IMR-90 (cell line): ENCODE data around the gene CCDC180. TPM values are rescaled to one million over a fixed set of nuclear protein-coding genes. Genes with fewer than 3 reads are reported as not detected.

Experiments used
- ATAC-seq: fragments of 200-7000 bp; cut with Tn5 transposase; 2 replicates; pipeline ENCODE4 v1.9.1; 2020; ENCODE audit warnings: low read depth, mild to moderate bottlenecking, moderate library complexity
- BruUV-seq: library from RNA; stranded (reverse); fragments of 400-500 nt; replicated peaks from 2 replicates; lab custom pipeline; 2021; lab: Mats Ljungman, UMichigan
- CTCF ChIA-PET: fragments of 300-600 bp; formaldehyde crosslinking; extraction: SDS; loops from one replicate; lab custom pipeline; 2021; ENCODE audit warnings: antibody characterized with exemption; lab: Yijun Ruan, JAX
- POLR2A ChIA-PET: fragments of 300-600 bp; sonication (Branson Sonifier 250); formaldehyde crosslinking; loops from one replicate; lab custom pipeline; 2022; ENCODE audit warnings: antibody characterized with exemption; ENCODE audit not compliant: unreplicated experiment; lab: Charles Lee
- DNase-seq: peaks from one replicate; pipeline ENCODE4 v3.0.0; 2013
- H2AFZ ChIP-seq: replicated peaks from 2 replicates; pipeline ENCODE3; 2013; ENCODE audit warnings: low read length, mild to moderate bottlenecking; ENCODE audit not compliant: poor library complexity
- H2AK5ac ChIP-seq: 2 replicates; pipeline ENCODE4 v1.6.1; 2013; ENCODE audit warnings: low read depth, low read length, inconsistent platforms
- H2AK9ac ChIP-seq: replicated peaks from 2 replicates; pipeline ENCODE3; 2013; ENCODE audit warnings: mild to moderate bottlenecking, low read depth, low read length, moderate library complexity; ENCODE audit not compliant: poor library complexity
- H2BK120ac ChIP-seq: 2 replicates; pipeline ENCODE4 v1.6.1; 2013; ENCODE audit warnings: low read depth, low read length, inconsistent platforms
- H2BK15ac ChIP-seq: 3 replicates; pipeline ENCODE4 v1.6.1; 2013; ENCODE audit warnings: low read depth, low read length, inconsistent platforms
- H2BK20ac ChIP-seq: 2 replicates; pipeline ENCODE4 v1.6.1; 2013; ENCODE audit warnings: low read depth, mild to moderate bottlenecking, inconsistent platforms, low read length, moderate library complexity
- H2BK5ac ChIP-seq: 2 replicates; pipeline ENCODE4 v1.6.1; 2013; ENCODE audit warnings: mild to moderate bottlenecking, low read depth, low read length, inconsistent platforms; ENCODE audit not compliant: poor library complexity, severe bottlenecking
- H3K14ac ChIP-seq: replicated peaks from 2 replicates; pipeline ENCODE4 v1.6.1; 2013; ENCODE audit warnings: low read depth, low read length, inconsistent platforms
- H3K18ac ChIP-seq: 2 replicates; pipeline ENCODE4 v1.6.1; 2013; ENCODE audit warnings: low read depth, low read length, control low read depth
- H3K23ac ChIP-seq: 2 replicates; pipeline ENCODE4 v1.6.1; 2013; ENCODE audit warnings: low read depth, low read length, inconsistent platforms
- H3K27ac ChIP-seq: 2 replicates; pipeline ENCODE4 v1.5.1; 2013; ENCODE audit warnings: mild to moderate bottlenecking, control low read depth, low read length; ENCODE audit not compliant: insufficient read depth
- H3K27me3 ChIP-seq: 2 replicates; pipeline ENCODE4 v1.6.1; 2013; ENCODE audit warnings: low read length; ENCODE audit not compliant: control insufficient read depth, insufficient read depth
- H3K36me3 ChIP-seq: 2 replicates; pipeline ENCODE4 v1.6.1; 2013; ENCODE audit warnings: low read length, mixed read lengths; ENCODE audit not compliant: control insufficient read depth, insufficient read depth
- H3K4ac ChIP-seq: 2 replicates; pipeline ENCODE4 v1.6.1; 2013; ENCODE audit warnings: low read depth, low read length, inconsistent platforms
- H3K4me1 ChIP-seq: 2 replicates; pipeline ENCODE4 v1.6.1; 2013; ENCODE audit warnings: low read length, mixed read lengths; ENCODE audit not compliant: control insufficient read depth, insufficient read depth
- H3K4me2 ChIP-seq: 2 replicates; pipeline ENCODE4 v1.6.1; 2013; ENCODE audit warnings: low read depth, mild to moderate bottlenecking, control low read depth, low read length, moderate library complexity
- H3K4me3 ChIP-seq: 2 replicates; pipeline ENCODE4 v1.5.1; 2013; ENCODE audit warnings: low read depth, mild to moderate bottlenecking, control low read depth, low read length, moderate library complexity; ENCODE audit not compliant: insufficient read depth
- H3K56ac ChIP-seq: 2 replicates; pipeline ENCODE4 v1.6.1; 2013; ENCODE audit warnings: low read length, inconsistent platforms; ENCODE audit not compliant: insufficient read depth; ENCODE audit errors: extremely low read depth
- H3K79me1 ChIP-seq, 2 experiments: 2 replicates each; pipeline ENCODE4 v1.6.1; 2013; ENCODE audit warnings: low read length in 2 of 2, inconsistent platforms in 1 of 2, low read depth in 1 of 2
- H3K9ac ChIP-seq: 2 replicates; pipeline ENCODE4 v1.6.1; 2013; ENCODE audit warnings: low read depth, low read length, control low read depth
- H3K9me1 ChIP-seq: 2 replicates; pipeline ENCODE4 v1.6.1; 2013; ENCODE audit warnings: low read length, inconsistent platforms; ENCODE audit not compliant: insufficient read depth
- H3K9me3 ChIP-seq: 2 replicates; pipeline ENCODE4 v1.6.1; 2013; ENCODE audit warnings: low read length; ENCODE audit not compliant: control insufficient read depth, insufficient read depth
- H4K20me1 ChIP-seq: 2 replicates; pipeline ENCODE4 v1.6.1; 2013; ENCODE audit warnings: low read length, inconsistent platforms; ENCODE audit not compliant: insufficient read depth
- H4K5ac ChIP-seq: 2 replicates; pipeline ENCODE4 v1.6.1; 2013; ENCODE audit warnings: mild to moderate bottlenecking, low read depth, low read length, control low read depth
- H4K8ac ChIP-seq, 2 experiments: 2 replicates each; pipeline ENCODE4 v1.6.1; 2013; ENCODE audit warnings: low read depth in 2 of 2, low read length in 2 of 2, control low read depth in 1 of 2, inconsistent platforms in 1 of 2
- H4K91ac ChIP-seq: 2 replicates; pipeline ENCODE4 v1.6.1; 2013; ENCODE audit warnings: low read depth, low read length, inconsistent platforms; ENCODE audit not compliant: insufficient read depth
- CEBPB ChIP-seq: IDR thresholded peaks from 2 replicates; pipeline ENCODE4 v1.6.1; 2012; ENCODE audit warnings: low read depth, low read length, improper control_type of control experiment
- FOS ChIP-seq: fragments of 150-350 bp; IDR thresholded peaks from 2 replicates; pipeline ENCODE4 v1.6.1; 2016; ENCODE audit warnings: low read depth, low read length
- MAFK ChIP-seq: IDR thresholded peaks from 2 replicates; pipeline ENCODE4 v1.6.1; 2012; ENCODE audit warnings: low read depth, low read length, improper control_type of control experiment
- NFE2L2 ChIP-seq: fragments of 150-350 bp; IDR thresholded peaks from 2 replicates; pipeline ENCODE4 v1.6.1; 2016; ENCODE audit warnings: low read depth, mild to moderate bottlenecking, low read length
- POLR2A ChIP-seq: IDR thresholded peaks from 2 replicates; pipeline ENCODE4 v1.6.1; 2012; ENCODE audit warnings: mild to moderate bottlenecking, low read depth, low read length
- RFX5 ChIP-seq: IDR thresholded peaks from 2 replicates; pipeline ENCODE4 v1.8.0; 2012; ENCODE audit warnings: low read depth, mild to moderate bottlenecking, low read length, moderate library complexity
- WGBS, 2 experiments: methylation state at CpG; one replicate each; pipeline versions ENCODE4 v1.1.5 to v1.1.7; 2013; ENCODE audit warnings: missing lambda C conversion rate in 2 of 2; ENCODE audit not compliant: insufficient read length in 1 of 2; ENCODE audit errors: extremely low coverage in 2 of 2; 5-methylcytosine and 5-hydroxymethylcytosine counted together
- dilution Hi-C: fragments of 300-500 bp; cut with HindIII; formaldehyde crosslinking; loops from one replicate; pipeline ENCODE4 v1.14.3; 2018; ENCODE audit warnings: low sequenced_read_pairs; ENCODE audit not compliant: unreplicated experiment
- in situ Hi-C: fragments of 300-500 bp; cut with MboI; formaldehyde crosslinking; loops from 3 replicates; pipeline ENCODE4 v1.14.3; 2019; ENCODE audit warnings: low sequenced_read_pairs, inconsistent platforms, mixed read lengths
- intact Hi-C: fragments of 100-400 bp; cut with micrococcal nuclease; formaldehyde crosslinking; loops from 2 replicates; pipeline ENCODE4 v1.10.0; 2022
- polyA plus RNA-seq, 3 experiments: library from polyadenylated mRNA; depleted of rRNA; stranded (reverse); fragments of >200 nt; gene quantifications; 2 replicates each; pipeline ENCODE4 v1.2.3, GENCODE V29; 2012; ENCODE audit warnings: low replicate concordance in 1 of 3
- total RNA-seq: library from RNA; depleted of rRNA; stranded (reverse); fragments of >200 nt; gene quantifications from 2 replicates; pipeline ENCODE4 v1.2.3, GENCODE V29; 2012

CCDC180 gene
- total and polyA plus RNA-seq, 2 of the 4 experiments (the other 2 are of a cell fraction) = 0.24 to 0.90 TPM

GRCh38 chr9:97314503-97314902, 7.0 kb downstream of the CCDC180 start:
- no peak overlapping the region for H3K23ac ChIP-seq
- no peak overlapping the region for H4K8ac ChIP-seq
- H3K4ac ChIP-seq = no peak overlapping the region
- H3K4me3 ChIP-seq = no peak overlapping the region
- H3K4me2 ChIP-seq = no peak overlapping the region
- H2BK20ac ChIP-seq = no peak overlapping the region
- H4K5ac ChIP-seq = no peak overlapping the region
- H3K27me3 ChIP-seq = no peaks in the 10 kb centered on the region
- no peak overlapping the region for H3K18ac ChIP-seq
- no peaks in the 10 kb centered on the region for H3K79me1 ChIP-seq
- no peak overlapping the region for H2AK5ac ChIP-seq
- H2BK5ac ChIP-seq = no peak overlapping the region
- no peaks in the 10 kb centered on the region for H4K20me1 ChIP-seq
- no peak overlapping the region for H2BK15ac ChIP-seq
- dilution Hi-C loops = no loop called here
- H3K9ac ChIP-seq = no peak overlapping the region
- H2BK120ac ChIP-seq = no peak overlapping the region
- H3K14ac ChIP-seq = no peak overlapping the region
- WGBS, 2 experiments = 94% methylated on average over 8 of the region's 12 CpGs; no CpG with 5 or more reads in 1 of the 2 experiments
- ATAC-seq (no peak), DNase-seq (no peak)
- H4K91ac ChIP-seq = no peak overlapping the region
- no peak overlapping the region for H2AK9ac ChIP-seq
- ChIA-PET POLR2A (no interaction called here), CTCF (no interaction called here)
- intact Hi-C loops = no loop called here
- no peaks in the 10 kb centered on the region for H3K9me1 ChIP-seq
- H3K9me3 ChIP-seq = no peaks in the 10 kb centered on the region
- TF ChIP-seq NFE2L2 (no peak), MAFK (no peak), POLR2A (no peak), CEBPB (no peak), RFX5 (no peak), FOS (no peak)
- H3K27ac ChIP-seq = no peak overlapping the region
- no peaks in the 10 kb centered on the region for H3K4me1 ChIP-seq
- in situ Hi-C loops = no loop called here
- BruUV-seq = no TSS peak
- no peaks in the 10 kb centered on the region for H3K36me3 ChIP-seq
- no peak overlapping the region for H3K56ac ChIP-seq
- no peak overlapping the region for H2AFZ ChIP-seq
